RWPE1 (cell line): ENCODE data around the gene PCDHGA5.
"Not testable (repeated sequence)": the region's sequence is repeated elsewhere in the genome, so short reads cannot be mapped to it uniquely, and the experiment has no call there.

Experiments
- CTCF ChIA-PET: fragments of 350-600 bp; sonication (Branson Sonifier 250); formaldehyde crosslinking; extraction: SDS; loops from one replicate; lab custom pipeline; 2021; lab: Yijun Ruan, JAX
- POLR2A ChIA-PET: fragments of 400-600 bp; formaldehyde crosslinking; extraction: SDS; loops from one replicate; lab custom pipeline; 2020; ENCODE audit warnings: antibody characterized with exemption; ENCODE audit not compliant: low non-redundant PET; lab: Yijun Ruan, JAX
- DNase-seq: peaks from one replicate; pipeline ENCODE4 v3.0.0; 2012; ENCODE audit warnings: low spot score
- H3K27ac ChIP-seq: fragments of 450-650 bp; 2 replicates; pipeline ENCODE4 v1.5.1; 2017
- TF ChIP-seq, protein P1 (sequence below): fragments of 450-650 bp; conservative IDR thresholded peaks from 2 replicates; pipeline ENCODE4 v1.5.1; 2017; ENCODE audit warnings: low read depth, mild to moderate bottlenecking

Gene PCDHGA5

DNA sequence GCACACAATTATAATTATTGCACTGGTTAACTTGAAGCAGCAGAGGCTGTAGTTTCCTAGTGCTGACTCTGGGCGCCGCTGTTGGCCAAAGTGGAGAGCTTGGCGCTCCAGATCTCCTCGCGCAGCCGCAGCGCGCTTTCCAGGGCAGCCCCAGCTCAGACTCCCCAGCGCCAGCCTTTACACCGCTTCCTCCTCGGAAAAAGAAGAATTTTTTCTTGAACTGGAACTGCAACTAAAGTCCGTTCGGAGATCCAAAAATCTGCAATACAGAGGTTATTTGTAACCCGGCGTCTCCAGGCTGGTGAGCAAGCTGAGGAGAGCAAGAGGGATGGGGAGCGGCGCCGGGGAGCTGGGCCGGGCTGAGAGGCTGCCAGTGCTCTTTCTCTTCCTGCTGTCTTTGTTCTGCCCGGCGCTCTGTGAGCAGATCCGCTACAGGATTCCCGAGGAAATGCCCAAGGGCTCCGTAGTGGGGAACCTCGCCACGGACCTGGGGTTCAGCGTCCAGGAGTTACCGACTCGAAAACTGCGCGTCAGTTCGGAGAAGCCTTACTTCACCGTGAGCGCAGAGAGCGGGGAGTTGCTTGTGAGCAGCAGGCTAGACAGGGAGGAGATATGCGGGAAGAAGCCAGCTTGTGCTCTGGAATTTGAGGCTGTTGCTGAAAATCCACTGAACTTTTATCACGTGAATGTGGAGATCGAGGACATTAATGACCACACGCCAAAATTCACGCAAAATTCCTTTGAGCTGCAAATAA is 23.8 kb downstream of the PCDHGA5 start, which contains the start of gene PCDHGB4:
PCDHGB4 (plus strand) TSS at position 142 of the 755 bp plus-strand sequence; CDS start at position 329, 187 bp downstream.
- CTCF ChIA-PET, result interaction anchor here (0.6 to 2.0 kb wide), 6 partner anchors 10 to 1799 kb away, joined by 3 to 9 read pairs (median 4); partner anchors contain the start of gene PCDHGB5
- H3K27ac ChIP-seq, POLR2A ChIA-PET, DNase-seq: not testable (repeated sequence)
- TF ChIP-seq, protein P1, sequence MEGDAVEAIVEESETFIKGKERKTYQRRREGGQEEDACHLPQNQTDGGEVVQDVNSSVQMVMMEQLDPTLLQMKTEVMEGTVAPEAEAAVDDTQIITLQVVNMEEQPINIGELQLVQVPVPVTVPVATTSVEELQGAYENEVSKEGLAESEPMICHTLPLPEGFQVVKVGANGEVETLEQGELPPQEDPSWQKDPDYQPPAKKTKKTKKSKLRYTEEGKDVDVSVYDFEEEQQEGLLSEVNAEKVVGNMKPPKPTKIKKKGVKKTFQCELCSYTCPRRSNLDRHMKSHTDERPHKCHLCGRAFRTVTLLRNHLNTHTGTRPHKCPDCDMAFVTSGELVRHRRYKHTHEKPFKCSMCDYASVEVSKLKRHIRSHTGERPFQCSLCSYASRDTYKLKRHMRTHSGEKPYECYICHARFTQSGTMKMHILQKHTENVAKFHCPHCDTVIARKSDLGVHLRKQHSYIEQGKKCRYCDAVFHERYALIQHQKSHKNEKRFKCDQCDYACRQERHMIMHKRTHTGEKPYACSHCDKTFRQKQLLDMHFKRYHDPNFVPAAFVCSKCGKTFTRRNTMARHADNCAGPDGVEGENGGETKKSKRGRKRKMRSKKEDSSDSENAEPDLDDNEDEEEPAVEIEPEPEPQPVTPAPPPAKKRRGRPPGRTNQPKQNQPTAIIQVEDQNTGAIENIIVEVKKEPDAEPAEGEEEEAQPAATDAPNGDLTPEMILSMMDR, result peak; percentile 69

DNA sequence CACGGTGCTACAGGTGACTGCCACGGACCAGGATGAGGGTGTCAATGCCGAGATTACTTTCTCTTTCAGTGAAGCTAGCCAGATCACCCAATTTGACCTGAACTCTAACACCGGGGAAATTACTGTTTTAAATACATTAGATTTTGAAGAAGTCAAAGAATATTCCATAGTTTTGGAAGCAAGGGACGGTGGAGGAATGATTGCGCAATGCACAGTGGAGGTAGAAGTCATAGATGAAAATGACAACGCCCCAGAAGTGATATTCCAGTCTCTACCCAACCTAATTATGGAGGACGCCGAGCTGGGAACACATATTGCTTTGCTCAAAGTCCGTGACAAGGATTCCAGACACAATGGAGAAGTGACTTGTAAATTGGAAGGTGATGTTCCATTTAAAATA is 24.7 kb downstream of the PCDHGA5 start:
- no peak for DNase-seq
- TF ChIP-seq, protein P1, result no peak
- H3K27ac ChIP-seq, result no peak overlapping the region
- CTCF ChIA-PET, result interaction anchor here (0.7 kb wide), 2 partner anchors 169 to 1439 kb away, joined by 3 to 4 read pairs; no protein-coding TSS in a partner anchor
- POLR2A ChIA-PET, result no interaction called here

GRCh38 chr5:141389153-141390042 is 25.4 kb downstream of the PCDHGA5 start:
- no peak overlapping the region for H3K27ac ChIP-seq
- CTCF ChIA-PET, result no interaction called here
- DNase-seq, result no peak
- POLR2A ChIA-PET, result no interaction called here
- TF ChIP-seq, protein P1, result no peak

GRCh38 chr5:141392429-141393198 is 28.7 kb downstream of the PCDHGA5 start, which contains the start of gene PCDHGA8:
PCDHGA8 (plus strand) TSS chr5:141392633; CDS start chr5:141392814, 181 bp downstream.
- POLR2A ChIA-PET, result no interaction called here
- DNase-seq, result no peak
- H3K27ac ChIP-seq, result no peak within 1 kb of the TSS
- TF ChIP-seq, protein P1, result 0 out of 2 replicates have a peak, but pooled peaks have one; percentile 1
- CTCF ChIA-PET, result interaction anchor here (0.6 to 1.2 kb wide), 2 partner anchors 15 to 1947 kb away, joined by 3 read pairs; partner anchors contain the start of gene PCDHGB6

- ChIA-PET POLR2A (no interaction called here), CTCF (interaction anchor here (0.6 to 1.2 kb wide), 2 partner anchors 15 to 1946 kb away, joined by 3 read pairs; partner anchors contain the start of gene PCDHGB6)
- TF ChIP-seq, protein P1, result no peak
- no peak overlapping the region for H3K27ac ChIP-seq
- DNase-seq, result no peak
Observed at GRCh38 chr5:141393267-141393666, 29.3 kb downstream of the PCDHGA5 start.

GRCh38 chr5:141394401-141395187 is 30.6 kb downstream of the PCDHGA5 start:
- POLR2A ChIA-PET, DNase-seq, H3K27ac ChIP-seq: not testable (repeated sequence)
- CTCF ChIA-PET, result interaction anchor here (0.8 to 1.7 kb wide), 3 partner anchors 21 to 82 kb away, joined by 3 to 8 read pairs (median 4); partner anchors contain the start of genes PCDHGA1 and PCDHGA6
